A673 (cell line): ENCODE results near the gene MICOS13. TPM values are rescaled to one million over a fixed set of nuclear protein-coding genes. Genes with fewer than 3 reads are reported as not detected.

Experiments used
- BruUV-seq: library from RNA; stranded (reverse); fragments of 400-500 nt; replicated peaks from 2 replicates; lab custom pipeline; 2021; lab: Mats Ljungman, UMichigan
- CTCF ChIA-PET: fragments of 300-600 bp; sonication (Branson Sonifier 250); formaldehyde crosslinking; loops from one replicate; lab custom pipeline; 2022; ENCODE audit warnings: antibody characterized with exemption; lab: Charles Lee
- POLR2A ChIA-PET: fragments of 300-600 bp; sonication (Branson Sonifier 250); formaldehyde crosslinking; loops from one replicate; lab custom pipeline; 2022; ENCODE audit warnings: antibody characterized with exemption; ENCODE audit not compliant: low non-redundant PET; lab: Charles Lee
- DNase-seq: peaks from one replicate; pipeline ENCODE4 v3.0.0-alpha.2; 2015; ENCODE audit warnings: low spot score
- H3K27ac ChIP-seq: fragments of 200-600 bp; sonication (generic); 2 replicates; pipeline ENCODE4 v1.5.1; 2016; ENCODE audit warnings: mixed run types, low read depth, mild to moderate bottlenecking, mixed read lengths, antibody characterized with exemption, low read length; ENCODE audit not compliant: poor library complexity, severe bottlenecking
- H3K27me3 ChIP-seq: fragments of 200-600 bp; sonication (generic); replicated peaks from 2 replicates; pipeline ENCODE4 v1.6.1; 2017; ENCODE audit warnings: mixed run types, low read depth, mild to moderate bottlenecking, mixed read lengths, antibody characterized with exemption, low read length; ENCODE audit not compliant: insufficient read depth, poor library complexity
- H3K36me3 ChIP-seq: fragments of 200-600 bp; sonication (generic); 2 replicates; pipeline ENCODE4 v1.6.1; 2016; ENCODE audit warnings: mixed run types, mild to moderate bottlenecking, mixed read lengths, antibody characterized with exemption, low read length; ENCODE audit not compliant: insufficient read depth, poor library complexity, severe bottlenecking
- H3K4me1 ChIP-seq: fragments of 200-600 bp; sonication (generic); 2 replicates; pipeline ENCODE4 v1.6.1; 2017; ENCODE audit warnings: mixed run types, mild to moderate bottlenecking, mixed read lengths, antibody characterized with exemption, low read length; ENCODE audit not compliant: insufficient read depth, poor library complexity, severe bottlenecking
- H3K4me3 ChIP-seq: fragments of 200-600 bp; sonication (generic); 2 replicates; pipeline ENCODE4 v1.5.1; 2016; ENCODE audit warnings: low read depth, mixed run types, mild to moderate bottlenecking, mixed read lengths, low read length; ENCODE audit not compliant: poor library complexity, severe bottlenecking
- H3K9me3 ChIP-seq: fragments of 200-600 bp; sonication (generic); 2 replicates; pipeline ENCODE4 v1.6.1; 2016; ENCODE audit warnings: mixed run types, low read depth, mild to moderate bottlenecking, mixed read lengths, antibody characterized with exemption, low read length; ENCODE audit not compliant: poor library complexity, severe bottlenecking
- EZH2 ChIP-seq: fragments of 200-600 bp; sonication (generic); IDR thresholded peaks from 2 replicates; pipeline ENCODE4 v1.6.1; 2017; ENCODE audit warnings: borderline replicate concordance, low read depth, mild to moderate bottlenecking, mixed read lengths, antibody characterized with exemption, low read length; ENCODE audit not compliant: poor library complexity, severe bottlenecking
- intact Hi-C: fragments of 100-400 bp; cut with micrococcal nuclease; formaldehyde crosslinking; loops from one replicate; pipeline ENCODE4 v1.10.0; 2022; ENCODE audit not compliant: unreplicated experiment
- total RNA-seq: library from RNA; stranded (reverse); gene quantifications from 2 replicates; pipeline ENCODE4 v1.2.3, GENCODE V29; 2021
- TF ChIP-seq, protein P1 (sequence below): fragments of 300-800, 200-600 bp; sonication (generic); conservative IDR thresholded peaks from 2 replicates; pipeline ENCODE4 v1.5.1; 2017; ENCODE audit warnings: low read depth, mild to moderate bottlenecking, antibody characterized with exemption, low read length, moderate library complexity, mixed read lengths

MICOS13 gene
- total RNA-seq, 1 experiment from 2014 or later = 36.3 TPM

DNA sequence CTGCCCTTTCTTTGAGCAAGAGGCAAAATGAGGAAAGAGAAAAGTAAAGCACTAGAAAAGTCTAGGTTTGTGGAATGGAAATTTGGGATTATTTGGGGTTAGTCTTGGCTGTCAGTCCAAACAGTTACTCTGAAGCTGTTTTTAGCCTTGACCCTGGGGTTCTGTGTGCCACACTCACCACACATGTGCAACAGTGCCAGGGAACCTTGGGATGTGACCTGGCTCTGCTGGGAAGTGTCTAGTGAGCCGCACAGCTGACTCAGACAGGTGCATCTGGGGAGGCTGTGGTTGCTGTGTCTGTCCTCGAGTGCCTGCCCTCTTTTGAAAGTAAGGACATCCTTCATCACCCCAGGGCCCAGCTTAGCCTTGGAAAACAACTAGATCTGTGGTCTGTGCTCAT, 15.8 kb downstream of the MICOS13 start:
- no TSS peak for BruUV-seq
- TF ChIP-seq EZH2 = no peak
- TF ChIP-seq, protein P1, sequence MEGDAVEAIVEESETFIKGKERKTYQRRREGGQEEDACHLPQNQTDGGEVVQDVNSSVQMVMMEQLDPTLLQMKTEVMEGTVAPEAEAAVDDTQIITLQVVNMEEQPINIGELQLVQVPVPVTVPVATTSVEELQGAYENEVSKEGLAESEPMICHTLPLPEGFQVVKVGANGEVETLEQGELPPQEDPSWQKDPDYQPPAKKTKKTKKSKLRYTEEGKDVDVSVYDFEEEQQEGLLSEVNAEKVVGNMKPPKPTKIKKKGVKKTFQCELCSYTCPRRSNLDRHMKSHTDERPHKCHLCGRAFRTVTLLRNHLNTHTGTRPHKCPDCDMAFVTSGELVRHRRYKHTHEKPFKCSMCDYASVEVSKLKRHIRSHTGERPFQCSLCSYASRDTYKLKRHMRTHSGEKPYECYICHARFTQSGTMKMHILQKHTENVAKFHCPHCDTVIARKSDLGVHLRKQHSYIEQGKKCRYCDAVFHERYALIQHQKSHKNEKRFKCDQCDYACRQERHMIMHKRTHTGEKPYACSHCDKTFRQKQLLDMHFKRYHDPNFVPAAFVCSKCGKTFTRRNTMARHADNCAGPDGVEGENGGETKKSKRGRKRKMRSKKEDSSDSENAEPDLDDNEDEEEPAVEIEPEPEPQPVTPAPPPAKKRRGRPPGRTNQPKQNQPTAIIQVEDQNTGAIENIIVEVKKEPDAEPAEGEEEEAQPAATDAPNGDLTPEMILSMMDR = no peak
- DNase-seq = no peak
- intact Hi-C loops = no loop called here
- ChIA-PET POLR2A (no interaction called here), CTCF (no interaction called here)
- H3K27me3 ChIP-seq = no peaks in the 10 kb centered on the region
- no peaks in the 10 kb centered on the region for H3K9me3 ChIP-seq
- peaks cover 94% of the 10 kb centered on the region for H3K36me3 ChIP-seq
- no peaks in the 10 kb centered on the region for H3K4me1 ChIP-seq
- no peak overlapping the region for H3K27ac ChIP-seq
- no peak overlapping the region for H3K4me3 ChIP-seq

DNA sequence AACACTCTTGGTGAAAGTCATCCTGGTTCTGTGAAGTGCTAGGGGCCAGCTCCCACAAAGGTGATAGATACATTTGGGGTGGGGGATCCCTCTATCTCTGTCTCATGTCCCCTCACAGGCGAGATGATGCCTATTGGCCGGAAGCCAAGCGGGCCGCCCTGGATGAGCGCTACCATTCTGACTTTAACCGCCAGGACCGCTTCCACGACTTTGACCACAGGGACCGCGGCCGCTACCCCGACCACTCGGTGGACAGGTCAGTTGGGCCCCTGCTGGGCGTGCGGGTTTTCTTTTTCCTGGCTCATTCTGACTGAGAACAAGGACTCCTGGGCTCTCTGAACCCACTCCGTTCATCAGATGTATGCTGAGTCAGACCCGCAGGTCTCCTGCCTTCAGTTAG, 16.4 kb downstream of the MICOS13 start:
- H3K27ac ChIP-seq = no peak overlapping the region
- no peak for DNase-seq
- no peaks in the 10 kb centered on the region for H3K4me1 ChIP-seq
- no peaks in the 10 kb centered on the region for H3K9me3 ChIP-seq
- no peak overlapping the region for H3K4me3 ChIP-seq
- BruUV-seq = no TSS peak
- no peaks in the 10 kb centered on the region for H3K27me3 ChIP-seq
- peaks cover 91% of the 10 kb centered on the region for H3K36me3 ChIP-seq
- ChIA-PET CTCF (interaction anchor here (0.5 kb wide), 1 partner anchor 22 kb away, joined by 4 read pairs; no protein-coding TSS in a partner anchor), POLR2A (no interaction called here)
- no peak for TF ChIP-seq EZH2
- TF ChIP-seq, protein P1 = no peak
- intact Hi-C loops = no loop called here

DNA sequence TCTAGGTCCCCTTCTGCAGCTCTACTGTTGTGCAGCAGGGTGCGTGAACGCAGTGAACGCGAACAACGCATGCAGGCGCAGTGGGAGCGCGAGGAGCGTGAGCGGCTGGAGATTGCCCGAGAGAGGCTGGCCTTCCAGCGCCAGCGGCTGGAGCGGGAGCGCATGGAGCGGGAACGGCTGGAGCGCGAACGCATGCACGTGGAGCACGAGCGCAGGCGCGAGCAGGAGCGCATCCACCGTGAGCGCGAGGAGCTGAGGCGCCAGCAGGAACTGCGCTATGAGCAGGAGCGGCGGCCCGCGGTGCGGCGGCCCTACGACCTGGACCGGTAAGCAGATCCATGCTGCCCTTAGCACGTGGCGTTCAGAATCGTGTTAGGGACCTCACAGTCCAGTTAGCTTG, 18.8 kb downstream of the MICOS13 start:
- ChIA-PET CTCF (no interaction called here), POLR2A (no interaction called here)
- Histone ChIP-seq H3K4me1 (no peaks in the 10 kb centered on the region), H3K27me3 (no peaks in the 10 kb centered on the region), H3K27ac (no peak overlapping the region), H3K9me3 (no peaks in the 10 kb centered on the region), H3K36me3 (peaks cover 85% of the 10 kb centered on the region), H3K4me3 (no peak overlapping the region)
- DNase-seq = no peak
- no peak for TF ChIP-seq EZH2
- TF ChIP-seq, protein P1 = no peak
- no TSS peak for BruUV-seq
- intact Hi-C loops = no loop called here
